Measurements from ENCODE around the gene MLEC.

MLEC gene

GRCh38 chr12:120685522-120685921, 1.4 kb upstream of the MLEC start:
- TF ChIP-seq CTCF (IDR thresholded peaks at IDR 0.05; ENCODE audit: low read depth, low read length), result no peak
- no peak overlapping the region for H3K4me3 ChIP-seq (ENCODE audit: low read depth, low read length)
- DNase-seq (ENCODE audit: low read depth, low spot score), result no peak
- in situ Hi-C loops (cut with HindIII; ENCODE audit: low sequenced_read_pairs), result no loop called here

- in situ Hi-C loops (cut with HindIII; ENCODE audit: low sequenced_read_pairs), result no loop called here
Observed at GRCh38 chr12:120686151-120686689, 729 bp upstream of the MLEC start.

GRCh38 chr12:120687578-120688289, 785 bp downstream of the MLEC start:
- peak overlapping the region; percentile 70 for H3K4me3 ChIP-seq (ENCODE audit: low read depth, low read length)
- TF ChIP-seq CTCF (IDR thresholded peaks at IDR 0.05; ENCODE audit: low read depth, low read length), result no peak
- in situ Hi-C loops (cut with HindIII; ENCODE audit: low sequenced_read_pairs), result no loop called here
- no peak for DNase-seq (ENCODE audit: low read depth, low spot score)

More at GRCh38 chr12:120686151-120686689, 729 bp upstream of the MLEC start:
- DNase-seq (ENCODE audit: low read depth, low spot score), result peak; percentile 97
- peak overlapping the region; percentile 70 for H3K4me3 ChIP-seq (ENCODE audit: low read depth, low read length)
- TF ChIP-seq CTCF (IDR thresholded peaks at IDR 0.05; ENCODE audit: low read depth, low read length), result no peak

GRCh38 chr12:120688527-120689071, 1.6 kb downstream of the MLEC start:
- peak; percentile 56 for DNase-seq (ENCODE audit: low read depth, low spot score)
- H3K4me3 ChIP-seq (ENCODE audit: low read depth, low read length), result peak overlapping the region; percentile 70
- in situ Hi-C loops (cut with HindIII; ENCODE audit: low sequenced_read_pairs), result no loop called here
- TF ChIP-seq CTCF (IDR thresholded peaks at IDR 0.05; ENCODE audit: low read depth, low read length), result no peak

- in situ Hi-C loops (cut with HindIII; ENCODE audit: low sequenced_read_pairs), result no loop called here
- peak overlapping the region; percentile 70 for H3K4me3 ChIP-seq (ENCODE audit: low read depth, low read length)
- TF ChIP-seq CTCF (IDR thresholded peaks at IDR 0.05; ENCODE audit: low read depth, low read length), result no peak
- DNase-seq (ENCODE audit: low read depth, low spot score), result no peak
Observed at GRCh38 chr12:120689397-120690082, 2.6 kb downstream of the MLEC start.

- H3K4me3 ChIP-seq (ENCODE audit: low read depth, low read length), result no peak overlapping the region
- no peak for TF ChIP-seq CTCF (IDR thresholded peaks at IDR 0.05; ENCODE audit: low read depth, low read length)
- in situ Hi-C loops (cut with HindIII; ENCODE audit: low sequenced_read_pairs), result no loop called here
- no peak for DNase-seq (ENCODE audit: low read depth, low spot score)
Observed at GRCh38 chr12:120690083-120690450, 3.1 kb downstream of the MLEC start.

Data from astrocyte of the spinal cord (primary cell).